ENCODE results near the gene FBXO21. TPM values are rescaled to one million over a fixed set of nuclear protein-coding genes. Genes with fewer than 3 reads are reported as not detected.
"Not testable (repeated sequence)": the region's sequence is repeated elsewhere in the genome, so short reads cannot be mapped to it uniquely, and the experiment has no call there.

The FBXO21 gene
- total RNA-seq, 1 donor from 2014 or later: 52.3 TPM

- Histone ChIP-seq H3K27me3 (ENCODE audit: low read depth) (no peaks in the 10 kb centered on the region), H3K4me3 (peak overlapping the region; percentile 89), H3K4me1 (peaks cover 28% of the 10 kb centered on the region), H3K27ac (replicated peaks) (peak overlapping the region; percentile 85), H3K36me3 (peaks cover 23% of the 10 kb centered on the region), H3K9me3 (replicated peaks) (peaks cover 7% of the 10 kb centered on the region)
- DNase-seq: no peak
- intact Hi-C loops (cut with micrococcal nuclease): no loop called here
- no peak for TF ChIP-seq CTCF (IDR thresholded peaks at IDR 0.05; ENCODE audit: borderline replicate concordance)
Measured at GRCh38 chr12:117189725-117190209, 503 bp downstream of the FBXO21 start.

- intact Hi-C loops (cut with micrococcal nuclease): no loop called here
- no peak for DNase-seq
- no peak for TF ChIP-seq CTCF (IDR thresholded peaks at IDR 0.05; ENCODE audit: borderline replicate concordance)
Measured at GRCh38 chr12:117188961-117189724, 1.1 kb downstream of the FBXO21 start.

GRCh38 chr12:117188121-117188665 is 2.1 kb downstream of the FBXO21 start:
- Histone ChIP-seq H3K4me1 (peaks cover 28% of the 10 kb centered on the region), H3K4me3 (peak overlapping the region; percentile 89), H3K27me3 (ENCODE audit: low read depth) (no peaks in the 10 kb centered on the region), H3K27ac (replicated peaks) (peak overlapping the region; percentile 85), H3K36me3 (peaks cover 39% of the 10 kb centered on the region), H3K9me3 (replicated peaks) (no peaks in the 10 kb centered on the region)
- intact Hi-C loops (cut with micrococcal nuclease): no loop called here
- TF ChIP-seq CTCF (IDR thresholded peaks at IDR 0.05; ENCODE audit: borderline replicate concordance): no peak
- DNase-seq: no peak

More at GRCh38 chr12:117188961-117189724, 1.1 kb downstream of the FBXO21 start:
- Histone ChIP-seq H3K36me3 (peaks cover 30% of the 10 kb centered on the region), H3K27me3 (ENCODE audit: low read depth) (no peaks in the 10 kb centered on the region), H3K4me3 (peak overlapping the region; percentile 89), H3K9me3 (replicated peaks) (peaks cover 5% of the 10 kb centered on the region), H3K4me1 (peaks cover 28% of the 10 kb centered on the region), H3K27ac (replicated peaks) (peak overlapping the region; percentile 85)

GRCh38 chr12:117187421-117187820 is 2.8 kb downstream of the FBXO21 start:
- intact Hi-C loops (cut with micrococcal nuclease): no loop called here

GRCh38 chr12:117182866-117183265 is 7.4 kb downstream of the FBXO21 start:
- H3K4me1 ChIP-seq: peaks cover 11% of the 10 kb centered on the region
- no peak for TF ChIP-seq CTCF (IDR thresholded peaks at IDR 0.05; ENCODE audit: borderline replicate concordance)
- H3K36me3 ChIP-seq: peaks cover 91% of the 10 kb centered on the region
- H3K4me3 ChIP-seq: no peak overlapping the region
- no peaks in the 10 kb centered on the region for H3K27me3 ChIP-seq (ENCODE audit: low read depth)
- intact Hi-C loops (cut with micrococcal nuclease): no loop called here
- no peak overlapping the region for H3K27ac ChIP-seq (replicated peaks)
- no peak for DNase-seq
- H3K9me3 ChIP-seq (replicated peaks): peaks cover 13% of the 10 kb centered on the region

More at GRCh38 chr12:117187421-117187820, 2.8 kb downstream of the FBXO21 start:
- Histone ChIP-seq H3K27ac (replicated peaks) (no peak overlapping the region), H3K9me3 (replicated peaks) (no peaks in the 10 kb centered on the region), H3K36me3 (peaks cover 47% of the 10 kb centered on the region), H3K4me1 (peaks cover 28% of the 10 kb centered on the region), H3K27me3 (ENCODE audit: low read depth) (no peaks in the 10 kb centered on the region), H3K4me3 (no peak overlapping the region)
- no peak for TF ChIP-seq CTCF (IDR thresholded peaks at IDR 0.05; ENCODE audit: borderline replicate concordance)
- DNase-seq: no peak

GRCh38 chr12:117181468-117181843 is 8.8 kb downstream of the FBXO21 start:
- Histone ChIP-seq H3K9me3 (replicated peaks) (peaks cover 13% of the 10 kb centered on the region), H3K36me3 (peaks cover 98% of the 10 kb centered on the region), H3K4me1 (peaks cover 11% of the 10 kb centered on the region)
- H3K27me3 ChIP-seq (ENCODE audit: low read depth); H3K4me3 ChIP-seq; DNase-seq; H3K27ac ChIP-seq (replicated peaks); intact Hi-C loops (cut with micrococcal nuclease): not testable (repeated sequence)

All from left ventricle myocardium inferior (tissue), 1 donor.